Liver (tissue), 3 donors: ENCODE data around the gene PEX6.

Experiments used
- FOXA1 ChIP-seq: IDR thresholded peaks from 2 replicates; pipeline ENCODE4 v1.6.1; 2016; ENCODE audit warnings: antibody characterized with exemption
- TAF1 ChIP-seq: conservative IDR thresholded peaks from 2 replicates; pipeline ENCODE4 v1.6.1; 2016; ENCODE audit warnings: antibody characterized with exemption, mild to moderate bottlenecking
- TF ChIP-seq, protein P1 (sequence below): fragments of 150-350 bp; IDR thresholded peaks from 2 replicates; pipeline ENCODE4 v1.5.1; 2017; ENCODE audit warnings: improper control_type of control experiment, low read depth, low read length; ENCODE audit not compliant: missing input control
- donor health status: healthy.
- donor health status: healthy.

DNA sequence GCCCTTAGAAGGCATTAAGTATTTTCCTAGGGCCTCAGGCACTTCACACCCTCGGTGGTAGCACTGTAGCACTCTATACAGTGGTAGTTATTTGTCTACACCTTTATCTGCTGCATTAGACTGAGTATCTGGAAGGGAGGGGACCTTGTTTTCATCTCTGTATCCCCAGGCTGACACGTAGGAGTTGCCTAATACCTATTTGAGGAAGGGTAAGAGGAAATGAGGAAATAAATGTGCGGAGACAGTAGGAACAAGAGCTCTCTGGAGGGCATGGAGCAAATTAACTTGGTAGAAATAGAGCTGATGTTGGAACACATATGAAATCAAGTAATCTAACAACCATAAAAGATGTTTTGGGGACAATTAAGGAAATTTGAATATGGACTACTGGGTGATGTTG lies 45.8 kb downstream of the PEX6 start:
- TF ChIP-seq, protein P1, sequence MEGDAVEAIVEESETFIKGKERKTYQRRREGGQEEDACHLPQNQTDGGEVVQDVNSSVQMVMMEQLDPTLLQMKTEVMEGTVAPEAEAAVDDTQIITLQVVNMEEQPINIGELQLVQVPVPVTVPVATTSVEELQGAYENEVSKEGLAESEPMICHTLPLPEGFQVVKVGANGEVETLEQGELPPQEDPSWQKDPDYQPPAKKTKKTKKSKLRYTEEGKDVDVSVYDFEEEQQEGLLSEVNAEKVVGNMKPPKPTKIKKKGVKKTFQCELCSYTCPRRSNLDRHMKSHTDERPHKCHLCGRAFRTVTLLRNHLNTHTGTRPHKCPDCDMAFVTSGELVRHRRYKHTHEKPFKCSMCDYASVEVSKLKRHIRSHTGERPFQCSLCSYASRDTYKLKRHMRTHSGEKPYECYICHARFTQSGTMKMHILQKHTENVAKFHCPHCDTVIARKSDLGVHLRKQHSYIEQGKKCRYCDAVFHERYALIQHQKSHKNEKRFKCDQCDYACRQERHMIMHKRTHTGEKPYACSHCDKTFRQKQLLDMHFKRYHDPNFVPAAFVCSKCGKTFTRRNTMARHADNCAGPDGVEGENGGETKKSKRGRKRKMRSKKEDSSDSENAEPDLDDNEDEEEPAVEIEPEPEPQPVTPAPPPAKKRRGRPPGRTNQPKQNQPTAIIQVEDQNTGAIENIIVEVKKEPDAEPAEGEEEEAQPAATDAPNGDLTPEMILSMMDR, result no peak
- TF ChIP-seq FOXA1 (no peak), TAF1 (no peak)
